Esophagus (tissue), 2 donors: ENCODE measurements around the gene SLC8A3. TPM values are rescaled to one million over a fixed set of nuclear protein-coding genes. Genes with fewer than 3 reads are reported as not detected.

Source experiments
- H3K27ac ChIP-seq, 2 donors: one replicate each; pipeline ENCODE4 v1.5.1; 2013; ENCODE audit warnings: low read depth in 2 of 2, mild to moderate bottlenecking in 2 of 2, inconsistent platforms in 1 of 2, low read length in 1 of 2, moderate library complexity in 1 of 2
- H3K27me3 ChIP-seq, 2 donors: one replicate each; pipeline ENCODE4 v1.6.1; 2013; ENCODE audit warnings: low read length in 2 of 2, control low read depth in 1 of 2, mild to moderate bottlenecking in 1 of 2; ENCODE audit not compliant: insufficient read depth in 2 of 2, control insufficient read depth in 1 of 2
- H3K36me3 ChIP-seq, 2 donors: one replicate each; pipeline ENCODE4 v1.6.1; 2013; ENCODE audit warnings: low read length in 1 of 2; ENCODE audit not compliant: control insufficient read depth in 2 of 2, insufficient read depth in 2 of 2
- H3K4me1 ChIP-seq, 2 donors: one replicate each; pipeline ENCODE4 v1.6.1; 2013; ENCODE audit warnings: low read length in 1 of 2; ENCODE audit not compliant: control insufficient read depth in 2 of 2, insufficient read depth in 2 of 2
- H3K4me3 ChIP-seq, 2 donors: one replicate each; pipeline ENCODE4 v1.5.1; 2013; ENCODE audit warnings: low read length in 2 of 2, mild to moderate bottlenecking in 2 of 2, low read depth in 1 of 2, moderate library complexity in 1 of 2
- H3K9me3 ChIP-seq, 2 donors: one replicate each; pipeline ENCODE4 v1.6.1; 2013; ENCODE audit warnings: mild to moderate bottlenecking in 2 of 2, low read depth in 1 of 2, low read length in 1 of 2, moderate library complexity in 1 of 2; ENCODE audit not compliant: control insufficient read depth in 2 of 2, insufficient read depth in 1 of 2
- WGBS, 2 donors: extraction: QIAGEN DNeasy Blood & Tissue Kit; methylation state at CpG; one replicate each; pipeline ENCODE4 v1.1.7; 2013; 5-methylcytosine and 5-hydroxymethylcytosine counted together
- polyA plus RNA-seq, 2 donors: library from polyadenylated mRNA; stranded (reverse); fragments of 200-250 nt; gene quantifications; one replicate each; pipeline ENCODE4 v1.2.3, GENCODE V29; 2013
- donor health status: healthy with polysubstance abuse.
- donor health status: Bipolar disorder and iron deficiency.

The SLC8A3 gene
- polyA plus RNA-seq, 2 donors: 0.04 TPM; not detected in 1

- Histone ChIP-seq H3K4me1 (no peaks in the 10 kb centered on the region), H3K36me3 (no peaks in the 10 kb centered on the region), H3K9me3 (no peaks in the 10 kb centered on the region), H3K27ac (no peak overlapping the region), H3K4me3 (no peak overlapping the region), H3K27me3 (no peaks in the 10 kb centered on the region)
- WGBS, 2 donors: 69 to 82% methylated on average over 2 of the region's 2 CpGs
Measured at GRCh38 chr14:70059545-70059944, 129.2 kb downstream of the SLC8A3 start.

GRCh38 chr14:70057519-70058136 lies 131.1 kb downstream of the SLC8A3 start:
- Histone ChIP-seq H3K9me3 (no peaks in the 10 kb centered on the region), H3K36me3 (no peaks in the 10 kb centered on the region), H3K4me3 (no peak overlapping the region), H3K27ac (no peak overlapping the region), H3K4me1 (no peaks in the 10 kb centered on the region), H3K27me3 (no peaks in the 10 kb centered on the region)
- 67 to 69% methylated on average over 5 of the region's 5 CpGs for WGBS, 2 donors

- Histone ChIP-seq H3K4me1 (no peaks in the 10 kb centered on the region), H3K27ac (no peak overlapping the region), H3K4me3 (no peak overlapping the region), H3K9me3 (no peaks in the 10 kb centered on the region), H3K36me3 (no peaks in the 10 kb centered on the region), H3K27me3 (no peaks in the 10 kb centered on the region)
- WGBS, 2 donors: 37 to 40% methylated on average over 3 of the region's 3 CpGs
Measured at GRCh38 chr14:70052990-70053389, 135.8 kb downstream of the SLC8A3 start.

DNA sequence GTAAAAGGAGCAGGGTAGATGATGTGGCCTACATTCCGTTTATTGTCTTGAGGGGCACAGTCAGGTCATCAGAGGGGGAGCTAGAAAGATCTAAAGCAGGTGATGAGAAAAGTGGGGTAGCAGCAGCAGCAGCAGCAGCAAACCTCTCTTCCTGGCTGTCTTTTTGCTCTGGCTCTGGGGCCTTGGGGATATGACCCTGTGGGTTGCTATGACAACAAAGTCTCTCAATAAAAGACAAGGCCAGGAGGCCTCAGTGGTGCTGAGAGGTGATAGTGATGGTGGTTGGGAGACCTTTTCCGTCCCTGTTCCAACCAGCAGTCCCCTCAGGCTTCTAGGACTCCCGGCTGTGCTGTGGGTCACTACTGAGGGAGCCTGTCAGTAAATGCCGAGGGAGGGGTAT lies 138.6 kb downstream of the SLC8A3 start:
- Histone ChIP-seq H3K4me1 (no peaks in the 10 kb centered on the region), H3K36me3 (no peaks in the 10 kb centered on the region), H3K27ac (no peak overlapping the region), H3K4me3 (no peak overlapping the region), H3K9me3 (no peaks in the 10 kb centered on the region), H3K27me3 (no peaks in the 10 kb centered on the region)
- WGBS, 2 donors: 73 to 74% methylated on average over 4 of the region's 4 CpGs

GRCh38 chr14:70049605-70050004 lies 139.1 kb downstream of the SLC8A3 start:
- Histone ChIP-seq H3K4me1 (no peaks in the 10 kb centered on the region), H3K36me3 (no peaks in the 10 kb centered on the region), H3K27me3 (no peaks in the 10 kb centered on the region), H3K4me3 (no peak overlapping the region), H3K9me3 (no peaks in the 10 kb centered on the region), H3K27ac (no peak overlapping the region)
- WGBS, 2 donors: 49 to 64% methylated on average over 3 of the region's 3 CpGs

DNA sequence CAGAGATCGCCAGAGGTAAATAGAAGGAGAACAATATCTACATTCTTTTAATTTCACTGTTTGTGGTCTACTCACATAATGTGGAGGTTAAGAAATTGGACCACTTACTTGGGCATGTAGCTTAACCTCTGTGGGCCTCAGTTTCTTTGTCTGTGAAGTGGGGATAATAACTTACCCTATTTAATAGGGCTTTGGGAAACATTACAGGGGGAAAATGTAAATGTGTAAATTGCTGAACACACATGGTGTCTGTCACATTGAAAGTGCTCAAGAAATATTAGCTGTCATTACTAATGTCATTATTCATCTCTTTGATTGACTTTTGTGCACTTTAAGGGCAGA lies 140.5 kb downstream of the SLC8A3 start:
- H3K4me1 ChIP-seq: no peaks in the 10 kb centered on the region
- 51 to 75% methylated on average over 1 of the region's 1 CpG for WGBS, 2 donors
- no peaks in the 10 kb centered on the region for H3K27me3 ChIP-seq
- no peak overlapping the region for H3K27ac ChIP-seq
- H3K4me3 ChIP-seq: no peak overlapping the region
- no peaks in the 10 kb centered on the region for H3K9me3 ChIP-seq
- no peaks in the 10 kb centered on the region for H3K36me3 ChIP-seq

GRCh38 chr14:70047598-70048312 lies 141.0 kb downstream of the SLC8A3 start:
- no peak overlapping the region for H3K4me3 ChIP-seq
- H3K9me3 ChIP-seq: no peaks in the 10 kb centered on the region
- no peaks in the 10 kb centered on the region for H3K36me3 ChIP-seq
- H3K27me3 ChIP-seq: no peaks in the 10 kb centered on the region
- no peak overlapping the region for H3K27ac ChIP-seq
- WGBS, 2 donors: 40 to 46% methylated on average over 3 of the region's 3 CpGs
- no peaks in the 10 kb centered on the region for H3K4me1 ChIP-seq

- Histone ChIP-seq H3K27me3 (no peaks in the 10 kb centered on the region), H3K9me3 (no peaks in the 10 kb centered on the region), H3K4me1 (no peaks in the 10 kb centered on the region), H3K4me3 (no peak overlapping the region), H3K36me3 (no peaks in the 10 kb centered on the region), H3K27ac (no peak overlapping the region)
- 32 to 41% methylated on average over 22 of the region's 22 CpGs for WGBS, 2 donors
Measured at GRCh38 chr14:70045844-70046535, 142.8 kb downstream of the SLC8A3 start.

GRCh38 chr14:70045310-70045709 lies 143.4 kb downstream of the SLC8A3 start:
- Histone ChIP-seq H3K27ac (no peak overlapping the region), H3K9me3 (peaks cover 0 to 2% of the 10 kb centered on the region in 2 donors), H3K4me3 (no peak overlapping the region), H3K4me1 (no peaks in the 10 kb centered on the region), H3K36me3 (no peaks in the 10 kb centered on the region), H3K27me3 (peaks cover 0 to 3% of the 10 kb centered on the region in 2 donors)
- WGBS, 2 donors: 57 to 61% methylated on average over 4 of the region's 4 CpGs
